ENCODE measurements around the gene C17orf100. TPM values are rescaled to one million over a fixed set of nuclear protein-coding genes. Genes with fewer than 3 reads are reported as not detected.

Gene C17orf100
- polyA plus RNA-seq, 1 donor (not counting 4 experiments of a cell fraction or from before 2014, with no cell fraction given): 0.49 TPM

GRCh38 chr17:6681176-6681575 is 29.6 kb downstream of the C17orf100 start:
- Histone ChIP-seq H3K27ac (ENCODE audit: control insufficient read depth, insufficient read depth, low read length) (peak overlapping the region; percentile 16), H3K9ac (ENCODE audit: control insufficient read depth, extremely low read depth, insufficient read depth, low read length) (peak overlapping the region; percentile 10), H3K4me2 (ENCODE audit: control insufficient read depth, extremely low read depth, insufficient read depth, low read depth, low read length) (peak overlapping the region; percentile 22), H3K27me3 (ENCODE audit: control insufficient read depth, extremely low read depth, insufficient read depth, low read length) (no peaks in the 10 kb centered on the region), H3K4me3 (ENCODE audit: control insufficient read depth in 2 of 3, extremely low read depth in 1 of 3, insufficient read depth in 2 of 3, low read depth in 1 of 3, low read length in 3 of 3) (no peak overlapping the region), H3K4me1 (ENCODE audit: control insufficient read depth, extremely low read depth, insufficient read depth, low read length) (peaks cover 17% of the 10 kb centered on the region), H4K20me1 (ENCODE audit: control insufficient read depth, extremely low read depth, insufficient read depth, low read length) (no peaks in the 10 kb centered on the region), H3K79me2 (ENCODE audit: control insufficient read depth, insufficient read depth, low read length) (no peaks in the 10 kb centered on the region), H3K9me3 (ENCODE audit: control insufficient read depth, low read depth, low read length) (no peaks in the 10 kb centered on the region), H3K36me3 (ENCODE audit: control insufficient read depth in 2 of 2, extremely low read depth in 1 of 2, insufficient read depth in 2 of 2, low read length in 2 of 2) (no peaks in the 10 kb centered on the region), H3K9me1 (ENCODE audit: control insufficient read depth, extremely low read depth, insufficient read depth, low read length) (no peaks in the 10 kb centered on the region), H2AFZ (ENCODE audit: control insufficient read depth, low read length) (peak overlapping the region; percentile 27)
- dilution Hi-C loops (cut with MboI; ENCODE audit: extremely low pct_ligation_motif_present, low sequenced_read_pairs): no loop called here
- FAIRE-seq (no peak), DNase-seq (ENCODE audit: low read depth, low spot score) (no peak)
- no peak for TF ChIP-seq CTCF (optimal IDR thresholded peaks at IDR 0.05 in 1 of 3, IDR thresholded peaks at IDR 0.05 in 1 of 3, conservative IDR thresholded peaks at IDR 0.05 in 1 of 3; ENCODE audit: extremely low read depth in 1 of 3, insufficient read depth in 2 of 3, low read length in 3 of 3)
- TF ChIP-seq EZH2 (IDR thresholded peaks at IDR 0.05; ENCODE audit: low read length): no peak

DNA sequence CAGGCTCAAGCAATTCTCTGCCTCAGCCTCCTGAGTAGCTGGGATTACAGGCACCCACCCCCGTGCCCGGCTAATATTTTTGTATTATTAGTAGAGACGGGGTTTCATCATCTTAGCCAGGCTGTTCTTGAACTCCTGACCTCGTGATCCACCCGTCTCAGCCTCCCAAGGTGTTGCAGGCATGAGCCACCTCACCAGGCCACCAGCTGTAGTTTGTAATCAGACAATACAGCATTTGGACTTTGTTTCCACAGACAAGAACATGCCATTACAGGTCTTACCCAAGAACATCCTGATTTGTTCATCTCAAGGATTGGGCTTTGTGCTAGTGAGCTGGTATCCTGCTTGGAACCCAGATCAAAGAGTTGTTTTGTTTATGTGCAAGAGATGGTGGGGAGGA is 30.1 kb downstream of the C17orf100 start:
- DNase-seq (ENCODE audit: low read depth, low spot score) (no peak), FAIRE-seq (peak; percentile 98)
- Histone ChIP-seq H3K79me2 (ENCODE audit: control insufficient read depth, insufficient read depth, low read length) (no peaks in the 10 kb centered on the region), H3K36me3 (ENCODE audit: control insufficient read depth in 2 of 2, extremely low read depth in 1 of 2, insufficient read depth in 2 of 2, low read length in 2 of 2) (no peaks in the 10 kb centered on the region), H4K20me1 (ENCODE audit: control insufficient read depth, extremely low read depth, insufficient read depth, low read length) (no peaks in the 10 kb centered on the region), H3K27ac (ENCODE audit: control insufficient read depth, insufficient read depth, low read length) (peak overlapping the region; percentile 16), H3K27me3 (ENCODE audit: control insufficient read depth, extremely low read depth, insufficient read depth, low read length) (no peaks in the 10 kb centered on the region), H3K4me2 (ENCODE audit: control insufficient read depth, extremely low read depth, insufficient read depth, low read depth, low read length) (peak overlapping the region; percentile 22), H3K9me3 (ENCODE audit: control insufficient read depth, low read depth, low read length) (no peaks in the 10 kb centered on the region), H2AFZ (ENCODE audit: control insufficient read depth, low read length) (no peak overlapping the region), H3K9me1 (ENCODE audit: control insufficient read depth, extremely low read depth, insufficient read depth, low read length) (no peaks in the 10 kb centered on the region), H3K9ac (ENCODE audit: control insufficient read depth, extremely low read depth, insufficient read depth, low read length) (no peak overlapping the region), H3K4me1 (ENCODE audit: control insufficient read depth, extremely low read depth, insufficient read depth, low read length) (peaks cover 17% of the 10 kb centered on the region), H3K4me3 (ENCODE audit: control insufficient read depth in 2 of 3, extremely low read depth in 1 of 3, insufficient read depth in 2 of 3, low read depth in 1 of 3, low read length in 3 of 3) (no peak overlapping the region)
- dilution Hi-C loops (cut with MboI; ENCODE audit: extremely low pct_ligation_motif_present, low sequenced_read_pairs): no loop called here
- TF ChIP-seq CTCF (optimal IDR thresholded peaks at IDR 0.05 in 1 of 3, IDR thresholded peaks at IDR 0.05 in 1 of 3, conservative IDR thresholded peaks at IDR 0.05 in 1 of 3; ENCODE audit: extremely low read depth in 1 of 3, insufficient read depth in 2 of 3, low read length in 3 of 3) (no peak), EZH2 (IDR thresholded peaks at IDR 0.05; ENCODE audit: low read length) (no peak)

Data from keratinocyte (primary cell).